Fibroblast of pulmonary artery (primary cell): ENCODE data around the gene FLT1.

Source experiments
- DNase-seq: peaks from one replicate; pipeline ENCODE4 v3.0.0-alpha.2; 2010; ENCODE audit warnings: low read depth
- H3K4me3 ChIP-seq: replicated peaks from 2 replicates; pipeline ENCODE4 v1.5.1; 2011; ENCODE audit warnings: low read depth, mild to moderate bottlenecking, control low read depth, low read length, moderate library complexity
- TF ChIP-seq, protein P1 (sequence below): IDR thresholded peaks from 2 replicates; pipeline ENCODE4 v1.5.1; 2011; ENCODE audit warnings: mild to moderate bottlenecking, control low read depth, low read length, inconsistent platforms; ENCODE audit errors: missing control alignments

Gene FLT1

DNA sequence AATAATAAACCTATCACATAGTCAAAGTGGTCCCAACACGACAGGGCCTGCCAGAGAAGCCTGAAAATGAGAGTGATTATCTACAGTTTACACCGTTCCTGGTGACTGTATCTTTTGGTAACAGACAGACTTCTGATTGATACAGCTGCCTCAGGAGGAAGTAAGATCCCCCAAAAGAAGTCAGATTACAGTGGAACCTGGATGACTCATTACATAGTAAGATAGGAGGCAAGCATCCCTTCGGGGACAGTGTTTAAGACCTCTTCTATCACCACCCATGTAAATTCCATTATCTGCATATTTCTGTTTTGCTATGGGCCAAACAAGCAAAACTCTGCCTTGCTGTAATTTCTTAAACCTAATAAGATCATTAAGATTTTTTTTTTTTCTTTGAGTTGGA, 44.0 kb upstream of the FLT1 start:
- no peak overlapping the region for H3K4me3 ChIP-seq
- DNase-seq, result no peak
- TF ChIP-seq, protein P1, sequence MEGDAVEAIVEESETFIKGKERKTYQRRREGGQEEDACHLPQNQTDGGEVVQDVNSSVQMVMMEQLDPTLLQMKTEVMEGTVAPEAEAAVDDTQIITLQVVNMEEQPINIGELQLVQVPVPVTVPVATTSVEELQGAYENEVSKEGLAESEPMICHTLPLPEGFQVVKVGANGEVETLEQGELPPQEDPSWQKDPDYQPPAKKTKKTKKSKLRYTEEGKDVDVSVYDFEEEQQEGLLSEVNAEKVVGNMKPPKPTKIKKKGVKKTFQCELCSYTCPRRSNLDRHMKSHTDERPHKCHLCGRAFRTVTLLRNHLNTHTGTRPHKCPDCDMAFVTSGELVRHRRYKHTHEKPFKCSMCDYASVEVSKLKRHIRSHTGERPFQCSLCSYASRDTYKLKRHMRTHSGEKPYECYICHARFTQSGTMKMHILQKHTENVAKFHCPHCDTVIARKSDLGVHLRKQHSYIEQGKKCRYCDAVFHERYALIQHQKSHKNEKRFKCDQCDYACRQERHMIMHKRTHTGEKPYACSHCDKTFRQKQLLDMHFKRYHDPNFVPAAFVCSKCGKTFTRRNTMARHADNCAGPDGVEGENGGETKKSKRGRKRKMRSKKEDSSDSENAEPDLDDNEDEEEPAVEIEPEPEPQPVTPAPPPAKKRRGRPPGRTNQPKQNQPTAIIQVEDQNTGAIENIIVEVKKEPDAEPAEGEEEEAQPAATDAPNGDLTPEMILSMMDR, result no peak

DNA sequence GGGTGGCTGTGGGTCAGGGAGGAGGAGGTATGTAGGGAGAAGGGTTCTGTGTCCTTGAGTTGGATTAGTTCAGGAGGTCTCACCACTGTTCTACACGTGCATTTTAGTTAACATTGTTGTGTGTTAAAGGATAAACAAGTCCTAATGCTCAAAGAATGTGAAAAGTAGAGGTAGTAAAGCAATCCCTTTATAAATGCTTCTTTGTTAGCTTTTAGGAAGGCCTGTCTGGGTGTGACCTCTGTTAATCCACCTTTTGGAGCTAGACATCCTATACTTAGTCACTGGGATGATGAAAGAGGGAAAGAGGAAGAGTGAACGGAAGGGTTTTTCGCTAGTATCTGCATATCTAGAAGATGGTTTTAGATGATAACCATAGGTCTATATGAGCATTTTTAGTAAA, 42.2 kb upstream of the FLT1 start:
- H3K4me3 ChIP-seq, result no peak overlapping the region
- DNase-seq, result no peak
- TF ChIP-seq, protein P1, result no peak

DNA sequence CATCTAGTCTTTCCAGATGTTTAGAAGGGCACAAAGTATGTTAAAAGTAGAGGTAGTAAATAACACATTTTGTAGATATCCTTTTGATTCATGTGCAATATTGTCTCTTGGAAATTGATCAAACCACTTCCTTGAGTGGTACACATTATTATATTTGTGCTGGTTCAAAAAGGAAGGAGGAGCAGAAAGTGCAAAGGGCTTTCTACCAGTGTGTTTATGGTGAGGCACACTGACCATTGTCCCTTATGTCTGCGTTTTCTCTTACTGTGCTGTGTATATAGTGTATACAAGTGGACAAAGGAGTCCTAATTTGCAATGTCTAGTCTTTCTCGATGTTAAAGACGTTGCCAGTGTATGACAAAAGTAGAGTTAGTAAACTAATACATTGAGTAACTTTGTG, 41.4 kb upstream of the FLT1 start:
- DNase-seq, result no peak
- no peak overlapping the region for H3K4me3 ChIP-seq
- TF ChIP-seq, protein P1, result no peak

DNA sequence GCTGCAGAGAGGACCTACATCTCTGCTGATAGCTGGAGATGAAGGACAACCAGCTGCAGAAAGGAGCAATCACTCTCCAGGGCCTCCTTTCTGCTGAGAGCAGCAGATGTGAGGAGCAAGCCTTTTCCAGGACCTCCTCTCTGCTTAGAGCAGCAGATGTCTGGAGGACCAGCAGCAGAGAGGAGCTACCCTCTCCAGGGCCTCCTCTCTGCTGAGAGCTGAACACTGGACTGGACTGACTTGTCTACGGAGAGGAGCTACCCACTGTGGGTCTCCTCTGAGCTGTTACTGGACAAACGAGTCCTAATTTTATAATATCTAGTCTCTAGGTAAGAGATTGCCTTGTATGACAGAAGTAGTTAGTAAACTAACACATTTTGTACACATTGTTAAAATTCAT, 40.8 kb upstream of the FLT1 start:
- no peak for DNase-seq
- H3K4me3 ChIP-seq, result no peak overlapping the region
- TF ChIP-seq, protein P1, result no peak

DNA sequence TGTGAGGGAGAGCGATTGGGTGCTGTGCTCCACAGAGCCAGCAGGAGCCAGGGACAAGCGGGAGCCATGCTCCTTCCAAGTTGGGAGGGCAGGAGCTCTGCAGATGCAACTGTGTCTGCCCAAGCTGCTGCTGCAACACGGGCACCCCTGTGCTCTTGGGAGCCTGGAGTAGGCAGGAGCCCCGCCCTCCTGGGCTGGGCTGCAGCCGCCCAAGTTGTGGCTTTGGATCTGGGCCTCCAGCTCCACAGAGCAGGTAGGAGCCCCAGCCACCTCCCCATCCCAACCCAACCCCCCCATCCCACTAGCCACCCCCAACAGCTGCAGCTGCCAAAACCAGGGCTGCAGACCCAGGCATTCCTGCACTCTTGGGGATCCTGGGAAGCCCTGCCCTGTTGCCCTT, 39.9 kb upstream of the FLT1 start:
- TF ChIP-seq, protein P1, result no peak
- DNase-seq, result no peak
- H3K4me3 ChIP-seq, result no peak overlapping the region

DNA sequence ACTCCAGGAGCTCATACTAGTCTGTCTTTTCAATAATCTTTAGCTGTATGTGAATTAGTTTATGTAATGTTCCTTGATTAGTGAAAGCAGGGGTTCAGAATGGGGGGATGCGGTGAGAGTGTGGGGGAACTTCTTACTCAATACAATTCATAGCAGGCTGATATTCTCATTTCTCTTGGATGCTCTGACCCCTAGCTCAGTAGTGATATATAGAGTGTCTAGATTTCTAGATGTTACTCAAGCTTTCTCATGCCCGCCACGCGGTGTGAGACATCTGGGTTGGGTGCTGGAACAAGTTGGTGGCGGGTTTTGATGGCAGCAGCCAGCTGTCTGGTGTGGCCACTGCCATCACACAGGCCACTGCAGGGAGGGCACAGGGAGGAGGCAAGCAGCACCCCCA, 39.3 kb upstream of the FLT1 start:
- TF ChIP-seq, protein P1, result no peak
- no peak for DNase-seq
- H3K4me3 ChIP-seq, result no peak overlapping the region

DNA sequence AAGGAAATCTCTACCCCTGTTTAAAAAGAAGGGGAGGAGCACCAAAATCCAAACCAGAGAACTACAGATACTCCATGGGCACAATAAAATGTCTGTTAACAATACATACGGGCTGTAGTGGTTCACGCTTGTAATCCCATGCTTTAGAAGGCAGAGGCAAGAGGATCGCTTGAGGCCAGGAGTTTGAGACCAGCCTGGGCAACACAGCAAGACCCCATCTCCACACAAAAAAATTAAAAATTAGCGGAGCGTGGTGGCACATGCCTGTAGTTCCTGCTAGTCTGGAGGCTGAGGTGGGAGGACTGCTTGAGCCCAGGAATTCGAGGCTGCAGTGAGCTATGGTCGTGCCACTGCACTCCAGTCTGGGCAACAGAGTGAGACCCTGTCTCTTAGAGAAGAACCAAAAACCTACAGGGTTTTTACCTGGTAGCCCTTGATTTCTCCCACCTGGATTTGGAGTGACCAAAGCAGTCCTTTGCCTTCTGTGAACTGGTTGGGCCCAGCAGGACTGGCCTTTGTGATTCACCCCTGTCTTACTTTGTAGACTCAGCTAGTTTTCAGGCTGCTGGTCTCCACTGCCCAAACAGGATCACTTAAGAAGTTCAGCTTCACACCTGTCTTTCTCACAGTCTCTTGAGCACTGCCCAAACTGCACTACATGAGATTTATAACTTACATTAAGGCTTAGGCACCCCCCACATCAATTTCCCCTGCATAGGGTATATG, 38.7 kb upstream of the FLT1 start:
- no peak overlapping the region for H3K4me3 ChIP-seq
- no peak for DNase-seq
- TF ChIP-seq, protein P1, result no peak
